Measurements from ENCODE around the gene PPP1R13L.
A peak's percentile ranks its signal among the peaks of the same experiment; 100 is the strongest.
"Not testable (repeated sequence)": the region's sequence is repeated elsewhere in the genome, so short reads cannot be mapped to it uniquely, and the experiment has no call there.

Gene PPP1R13L

DNA sequence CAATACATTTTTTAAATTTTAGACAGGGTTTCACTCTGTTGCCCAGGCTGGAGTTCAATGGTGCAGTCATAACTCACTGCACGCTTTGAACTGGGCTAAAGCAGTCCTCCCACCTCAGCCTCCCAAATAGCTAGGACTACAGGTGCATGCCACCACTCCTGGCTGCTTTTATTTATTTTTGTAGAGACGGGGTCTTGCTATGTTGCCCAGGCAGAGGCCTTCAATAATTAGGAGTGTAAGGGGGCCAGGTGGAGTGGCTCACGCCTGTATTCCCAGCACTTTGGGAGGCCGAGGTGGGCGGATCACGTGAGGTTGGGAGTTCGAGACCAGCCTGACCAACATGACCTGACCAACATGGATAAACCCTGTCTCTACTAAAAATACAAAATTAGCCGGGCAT lies 27.7 kb upstream of the PPP1R13L start:
- DNase-seq (ENCODE audit: low read depth in 2 of 2), result not testable (repeated sequence)

DNA sequence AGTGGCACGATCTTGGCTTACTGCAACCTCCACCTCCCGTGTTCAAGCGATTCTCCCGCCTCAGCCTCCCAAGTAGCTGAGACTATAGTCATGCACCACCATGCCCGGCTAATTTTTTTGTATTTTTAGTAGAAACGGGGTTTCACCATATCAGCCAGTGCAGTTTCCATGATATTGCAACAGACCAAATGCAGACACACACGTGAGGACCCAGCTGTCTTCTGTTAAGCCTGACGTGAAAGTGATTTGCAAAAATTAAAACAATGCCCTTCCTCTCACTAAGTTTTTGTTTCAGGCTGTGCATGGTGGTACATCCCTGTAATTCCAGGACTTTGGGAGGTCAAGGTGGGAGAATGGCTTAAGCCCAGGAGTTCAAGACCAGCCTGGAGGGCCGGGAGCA lies 26.1 kb upstream of the PPP1R13L start:
- DNase-seq (ENCODE audit: low read depth in 2 of 2), result not testable (repeated sequence)

DNA sequence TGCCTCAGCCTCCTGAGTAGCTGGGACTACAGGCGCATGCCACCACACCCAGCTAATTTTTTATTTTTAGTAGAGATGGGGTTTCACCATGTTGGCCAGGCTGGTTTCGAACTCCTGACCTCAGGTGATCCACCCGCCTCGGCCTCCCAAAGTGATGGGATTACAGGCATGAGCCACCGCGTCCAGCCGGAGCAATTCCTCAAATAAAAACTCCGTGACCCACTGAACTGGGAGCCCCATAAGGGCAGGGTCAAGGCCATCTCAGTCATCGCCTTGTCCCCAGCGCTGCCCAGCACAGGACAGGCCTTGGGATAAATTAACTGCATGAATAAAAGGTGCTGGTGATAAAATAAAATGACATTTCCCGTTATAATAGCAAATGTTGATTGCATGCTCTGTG lies 25.0 kb upstream of the PPP1R13L start:
- not testable (repeated sequence) for DNase-seq (ENCODE audit: low read depth in 2 of 2)

- no peak for DNase-seq (ENCODE audit: low read depth in 2 of 2)
Observed at GRCh38 chr19:45428384-45429231, 23.7 kb upstream of the PPP1R13L start.

- no peak for DNase-seq (ENCODE audit: low read depth in 2 of 2)
Observed at GRCh38 chr19:45424191-45425058, 19.6 kb upstream of the PPP1R13L start.

DNA sequence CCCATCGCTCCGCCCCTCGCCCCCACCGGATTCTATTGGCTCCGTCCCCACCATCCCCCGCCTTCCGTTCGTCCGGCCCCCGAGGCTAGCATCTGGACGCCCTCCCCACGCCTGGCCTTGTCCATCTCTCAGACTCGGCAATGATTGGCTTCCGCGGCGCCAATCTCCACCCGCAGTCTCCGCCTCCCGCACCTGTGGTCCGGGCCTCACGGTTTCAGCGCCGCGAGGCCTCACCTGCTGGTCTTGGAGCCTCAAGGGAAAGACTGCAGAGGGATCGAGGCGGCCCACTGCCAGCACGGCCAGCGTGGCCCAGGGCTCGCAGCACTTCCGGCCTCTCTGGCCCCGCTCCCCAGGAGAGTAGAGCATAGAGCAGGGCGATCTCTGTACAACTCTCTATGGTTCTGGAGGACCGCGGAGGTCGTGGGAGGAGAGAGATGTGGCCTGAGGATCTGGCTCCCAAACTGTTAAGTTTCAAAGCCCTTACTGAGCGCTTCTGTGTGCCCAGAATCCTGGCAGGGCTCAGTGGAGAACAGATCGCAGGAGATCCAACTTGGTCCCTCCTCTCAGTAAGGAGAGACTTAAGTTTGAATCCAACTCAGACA lies 18.8 kb upstream of the PPP1R13L start, which contains the start of gene ERCC1:
Gene ERCC1, minus strand, starts transcription at position 329 of the 602 bp plus-strand sequence. CDS start 543 bp downstream, outside the sequence.
- DNase-seq (ENCODE audit: low read depth in 2 of 2), result peak; percentile 54 to 61

GRCh38 chr19:45423033-45423588 lies 18.2 kb upstream of the PPP1R13L start:
- DNase-seq (ENCODE audit: low read depth in 2 of 2), result peak; percentile 82 to 90

DNA sequence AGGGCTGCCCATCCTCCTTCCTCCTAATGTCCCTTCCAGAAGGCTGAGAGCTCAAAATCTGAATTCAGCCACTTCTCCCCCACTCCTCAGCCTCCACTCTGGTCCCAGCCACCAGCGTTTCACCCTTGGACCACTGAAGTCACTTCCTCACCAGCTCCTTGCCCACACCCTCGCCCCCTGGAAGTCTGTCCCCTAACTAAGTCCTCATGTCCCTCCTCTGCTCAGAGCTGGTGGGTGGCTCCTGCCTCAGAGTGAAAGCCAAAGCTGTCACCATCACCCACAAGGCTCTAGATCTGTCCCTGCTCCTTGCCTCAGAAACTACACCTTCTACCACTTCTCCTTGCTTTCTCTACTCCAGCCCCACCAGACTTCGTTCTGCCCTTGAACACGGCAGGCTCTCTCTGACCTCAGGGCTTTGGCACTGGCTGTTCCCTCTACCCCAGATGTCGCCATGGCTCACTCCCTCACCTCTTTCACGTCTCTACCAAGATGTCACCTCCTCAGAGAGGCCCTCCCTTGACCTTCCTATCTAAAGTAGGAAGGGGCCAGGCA lies 17.2 kb upstream of the PPP1R13L start:
- no peak for DNase-seq (ENCODE audit: low read depth in 2 of 2)

DNA sequence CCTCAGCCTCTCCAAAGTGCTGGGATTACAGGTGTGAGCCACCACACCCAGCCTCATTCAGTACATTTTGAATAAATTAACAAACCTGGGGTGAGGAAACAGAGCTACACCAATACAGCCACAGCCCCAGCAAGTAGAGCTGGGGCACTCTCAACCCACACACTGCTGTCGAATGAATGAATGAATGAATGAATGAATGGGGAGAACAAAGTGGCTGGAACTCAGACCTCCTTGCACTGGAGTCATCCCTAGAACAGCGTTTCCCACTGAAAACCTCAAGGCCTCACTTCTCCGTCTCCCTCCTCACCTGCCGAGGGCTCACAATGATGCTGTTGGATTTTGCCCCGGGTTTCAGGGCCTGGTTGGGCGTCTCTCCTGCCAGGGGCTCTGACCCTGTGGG lies 16.0 kb upstream of the PPP1R13L start:
- no peak for DNase-seq (ENCODE audit: low read depth in 2 of 2)

DNA sequence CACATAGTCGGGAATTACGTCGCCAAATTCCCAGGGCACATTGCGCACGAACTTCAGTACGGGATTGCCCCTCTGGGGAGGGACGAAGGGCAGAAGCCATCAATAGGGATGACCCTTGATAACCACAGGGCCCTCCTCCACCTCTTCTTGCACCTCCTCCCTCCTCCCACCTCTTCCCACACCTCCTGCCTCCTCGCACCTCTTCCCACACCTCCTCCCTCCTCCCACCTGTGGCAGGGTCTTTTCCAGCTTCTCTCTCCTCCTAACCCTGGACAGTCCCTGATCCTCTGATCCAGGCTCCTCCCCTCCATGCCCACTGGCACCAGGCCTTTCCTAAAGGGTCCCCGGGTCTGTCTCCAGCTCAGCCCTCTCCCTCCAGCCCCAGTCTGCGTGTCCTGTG lies 15.5 kb upstream of the PPP1R13L start:
- DNase-seq (ENCODE audit: low read depth in 2 of 2), result no peak

- no peak for DNase-seq (ENCODE audit: low read depth in 2 of 2)
Observed at GRCh38 chr19:45419895-45420294, 15.0 kb upstream of the PPP1R13L start.

DNA sequence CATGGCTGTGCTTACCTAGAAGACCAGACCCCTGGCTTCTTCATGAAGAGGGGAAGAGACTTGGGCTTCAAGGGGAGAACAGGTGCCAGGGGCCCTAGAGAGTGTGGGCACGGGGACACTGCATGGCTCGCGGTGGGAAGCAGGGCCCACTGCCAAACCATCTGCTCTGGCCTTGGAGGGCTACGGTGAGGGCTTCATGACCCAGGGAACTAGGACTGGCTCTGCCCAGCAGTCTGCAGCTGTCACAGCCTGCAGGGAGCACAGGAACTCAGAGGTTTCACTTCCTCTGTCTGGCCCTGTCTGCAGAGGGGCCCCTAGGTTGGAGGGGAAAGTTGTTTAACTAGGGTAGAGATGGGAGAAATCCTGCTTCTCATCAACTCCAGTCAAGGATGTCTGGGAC lies 14.5 kb upstream of the PPP1R13L start:
- DNase-seq (ENCODE audit: low read depth in 2 of 2), result no peak

DNA sequence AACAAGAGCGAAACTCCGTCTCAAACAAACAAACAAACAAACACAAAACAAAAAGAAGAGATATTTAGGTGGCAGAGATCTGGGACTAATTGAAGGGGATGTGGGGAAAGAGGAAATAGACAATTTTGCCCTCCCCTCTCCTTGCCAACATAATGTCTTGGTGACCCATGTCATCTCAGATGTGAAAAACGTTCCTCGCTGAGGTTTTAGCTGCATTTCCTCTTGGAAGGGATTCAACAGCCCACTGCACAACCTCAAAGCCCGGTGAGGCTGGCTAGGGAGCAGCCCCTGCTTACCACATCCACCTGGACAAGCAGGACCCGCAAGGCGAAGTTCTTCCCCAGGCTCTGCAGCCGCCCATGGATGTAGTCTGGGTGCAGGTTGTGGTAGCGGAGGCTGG lies 13.9 kb upstream of the PPP1R13L start:
- no peak for DNase-seq (ENCODE audit: low read depth in 2 of 2)

GRCh38 chr19:45417151-45417550 lies 12.3 kb upstream of the PPP1R13L start:
- DNase-seq (ENCODE audit: low read depth in 2 of 2), result no peak

GRCh38 chr19:45414468-45414867 lies 9.6 kb upstream of the PPP1R13L start:
- no peak for DNase-seq (ENCODE audit: low read depth in 2 of 2)

DNA sequence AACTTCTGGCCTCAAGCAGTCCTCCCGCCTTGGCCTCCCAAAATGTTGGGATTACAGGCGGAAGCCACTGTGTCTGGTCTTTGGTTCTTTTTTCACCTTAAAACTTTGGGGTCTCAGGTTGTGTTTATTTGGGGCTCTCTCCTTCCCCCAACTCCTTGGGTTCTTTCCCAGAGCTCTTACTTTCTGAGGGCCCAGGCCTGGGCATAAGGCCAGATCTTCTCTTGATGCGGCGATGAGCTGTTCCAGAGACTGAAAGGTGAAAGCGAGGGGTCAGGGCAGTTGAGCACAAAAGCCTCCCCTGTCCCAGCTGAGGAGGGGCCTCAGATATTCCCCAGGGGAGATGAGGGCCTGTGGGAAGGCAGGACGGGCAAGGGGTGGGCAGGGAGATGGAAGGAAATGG lies 8.6 kb upstream of the PPP1R13L start:
- DNase-seq (ENCODE audit: low read depth in 2 of 2), result no peak

GRCh38 chr19:45410330-45410729 lies 5.5 kb upstream of the PPP1R13L start:
- not testable (repeated sequence) for DNase-seq (ENCODE audit: low read depth in 2 of 2)

DNA sequence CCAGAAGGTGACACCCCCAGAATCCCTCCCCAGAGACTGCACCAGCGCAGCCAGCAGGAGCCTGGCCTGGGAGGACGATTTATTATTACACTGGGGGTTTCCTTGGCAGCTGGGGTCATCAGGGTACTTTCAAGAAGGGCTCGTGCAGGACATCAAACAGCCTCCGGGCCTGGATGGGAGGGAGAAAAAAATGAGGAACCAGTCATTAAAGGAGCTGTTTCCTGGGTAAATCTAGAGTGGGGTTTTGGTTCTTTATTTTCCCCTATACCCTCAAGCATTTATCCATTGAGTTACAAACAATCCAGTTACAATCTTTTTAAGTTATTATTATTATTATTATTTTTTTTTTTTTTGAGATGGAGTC lies 4.7 kb upstream of the PPP1R13L start:
- DNase-seq (ENCODE audit: low read depth in 2 of 2), result no peak

DNA sequence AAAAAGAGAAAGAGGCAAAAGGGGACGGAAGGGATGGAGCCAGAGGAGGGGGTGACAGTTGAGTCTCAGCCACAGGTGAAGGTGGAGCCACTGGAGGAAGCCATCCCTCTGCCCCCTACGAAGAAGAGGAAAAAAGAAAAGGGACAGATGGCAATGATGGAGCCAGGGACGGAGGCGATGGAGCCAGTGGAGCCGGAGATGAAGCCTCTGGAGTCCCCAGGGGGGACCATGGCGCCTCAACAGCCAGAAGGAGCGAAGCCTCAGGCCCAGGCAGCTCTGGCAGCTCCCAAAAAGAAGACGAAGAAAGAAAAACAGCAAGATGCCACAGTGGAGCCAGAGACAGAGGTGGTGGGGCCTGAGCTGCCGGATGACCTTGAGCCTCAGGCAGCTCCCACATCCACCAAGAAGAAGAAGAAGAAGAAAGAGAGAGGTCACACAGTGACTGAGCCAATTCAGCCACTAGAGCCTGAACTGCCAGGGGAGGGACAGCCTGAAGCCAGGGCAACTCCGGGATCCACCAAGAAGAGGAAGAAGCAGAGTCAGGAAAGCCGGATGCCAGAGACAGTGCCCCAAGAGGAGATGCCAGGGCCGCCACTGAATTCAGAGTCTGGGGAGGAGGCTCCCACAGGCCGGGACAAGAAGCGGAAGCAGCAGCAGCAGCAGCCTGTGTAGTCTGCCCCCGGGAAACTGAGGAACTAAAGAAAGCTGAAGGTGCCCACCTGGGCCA lies 4.1 kb upstream of the PPP1R13L start:
- no peak for DNase-seq (ENCODE audit: low read depth in 2 of 2)

DNA sequence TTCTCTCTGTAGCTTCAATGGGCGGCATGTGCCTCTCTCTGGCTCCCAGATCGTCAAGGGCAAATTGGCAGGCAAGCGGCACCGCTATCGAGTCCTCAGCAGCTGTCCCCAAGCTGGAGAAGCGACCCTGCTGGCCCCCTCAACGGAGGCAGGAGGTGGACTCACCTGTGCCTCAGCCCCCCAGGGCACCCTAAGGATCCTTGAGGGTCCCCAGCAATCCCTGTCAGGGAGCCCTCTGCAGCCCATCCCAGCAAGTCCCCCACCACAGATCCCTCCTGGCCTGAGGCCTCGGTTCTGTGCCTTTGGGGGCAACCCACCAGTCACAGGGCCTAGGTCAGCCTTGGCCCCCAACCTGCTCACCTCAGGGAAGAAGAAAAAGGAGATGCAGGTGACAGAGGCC lies 3.3 kb upstream of the PPP1R13L start:
- DNase-seq (ENCODE audit: low read depth in 2 of 2), result no peak

DNA sequence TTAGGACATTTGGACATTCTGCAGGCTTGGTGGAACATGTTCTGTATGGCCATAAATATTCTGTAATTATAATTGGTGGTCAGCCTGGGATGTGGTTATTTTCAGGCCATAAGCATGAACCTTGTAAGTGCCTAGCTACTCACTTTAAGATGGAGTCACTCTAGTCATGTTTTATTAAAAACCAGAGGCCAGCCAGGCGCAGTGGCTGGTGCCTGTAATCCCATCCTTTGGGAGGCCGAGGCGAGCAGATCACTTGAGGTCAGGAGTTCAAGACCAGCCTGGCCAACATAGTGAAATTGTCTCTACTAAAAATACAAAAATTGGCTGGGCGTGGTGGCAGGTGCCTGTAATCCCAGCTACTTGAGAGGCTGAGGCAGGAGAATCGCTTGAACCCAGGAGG lies 2.7 kb upstream of the PPP1R13L start:
- not testable (repeated sequence) for DNase-seq (ENCODE audit: low read depth in 2 of 2)
